Measurements from ENCODE around the gene MIER2. TPM values are rescaled to one million over a fixed set of nuclear protein-coding genes. Genes with fewer than 3 reads are reported as not detected.

Gene MIER2
- polyA plus RNA-seq, 2 donors: 13.0 to 13.9 TPM

GRCh38 chr19:336067-336614, 8.5 kb downstream of the MIER2 start:
- Histone ChIP-seq H3K27me3 (ENCODE audit: control insufficient read depth in 1 of 2, insufficient read depth in 2 of 2, low read length in 2 of 2) (no peaks in the 10 kb centered on the region), H3K9me3 (ENCODE audit: control insufficient read depth in 2 of 2, insufficient read depth in 1 of 2, low read depth in 1 of 2, low read length in 1 of 2) (no peaks in the 10 kb centered on the region), H3K36me3 (ENCODE audit: control insufficient read depth in 2 of 2, insufficient read depth in 2 of 2, low read length in 1 of 2) (peaks cover 0 to 15% of the 10 kb centered on the region in 2 donors), H3K27ac (ENCODE audit: low read depth in 2 of 2, low read length in 1 of 2) (no peak overlapping the region), H3K4me3 (ENCODE audit: low read depth in 1 of 2, low read length in 2 of 2) (no peak overlapping the region), H3K4me1 (ENCODE audit: control insufficient read depth in 2 of 2, insufficient read depth in 2 of 2, low read length in 1 of 2) (peaks cover 5 to 6% of the 10 kb centered on the region in 2 donors)
- WGBS, 2 donors: 86 to 91% methylated on average over 20 of the region's 20 CpGs

GRCh38 chr19:335486-336066, 9.0 kb downstream of the MIER2 start:
- H3K4me3 ChIP-seq (ENCODE audit: low read depth in 1 of 2, low read length in 2 of 2): no peak overlapping the region
- peaks cover 0 to 16% of the 10 kb centered on the region in 2 donors for H3K36me3 ChIP-seq (ENCODE audit: control insufficient read depth in 2 of 2, insufficient read depth in 2 of 2, low read length in 1 of 2)
- no peaks in the 10 kb centered on the region for H3K27me3 ChIP-seq (ENCODE audit: control insufficient read depth in 1 of 2, insufficient read depth in 2 of 2, low read length in 2 of 2)
- peaks cover 2 to 5% of the 10 kb centered on the region in 2 donors for H3K4me1 ChIP-seq (ENCODE audit: control insufficient read depth in 2 of 2, insufficient read depth in 2 of 2, low read length in 1 of 2)
- 93% methylated on average over 20 to 21 of the region's 21 CpGs for WGBS, 2 donors
- H3K27ac ChIP-seq (ENCODE audit: low read depth in 2 of 2, low read length in 1 of 2): no peak overlapping the region
- no peaks in the 10 kb centered on the region for H3K9me3 ChIP-seq (ENCODE audit: control insufficient read depth in 2 of 2, insufficient read depth in 1 of 2, low read depth in 1 of 2, low read length in 1 of 2)

DNA sequence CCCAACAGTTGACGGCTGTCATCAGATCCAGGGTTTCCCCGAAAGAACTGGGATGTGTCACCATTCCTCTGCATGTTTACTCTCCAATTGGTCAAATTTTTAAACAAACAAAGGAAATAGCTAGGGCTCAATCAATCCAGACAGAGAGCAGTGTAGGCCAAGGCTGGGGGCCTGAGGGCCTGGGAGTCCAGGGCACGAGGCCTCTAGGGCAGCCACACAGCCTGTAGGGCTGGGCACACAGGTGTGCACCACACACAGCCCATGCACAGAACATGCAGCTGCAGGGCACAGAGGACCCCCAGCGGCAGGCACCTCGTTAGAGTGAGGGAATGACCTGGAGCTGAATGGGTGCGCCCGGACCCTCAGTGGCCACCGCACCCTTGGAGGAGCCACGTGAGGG, 9.5 kb downstream of the MIER2 start:
- H3K36me3 ChIP-seq (ENCODE audit: control insufficient read depth in 2 of 2, insufficient read depth in 2 of 2, low read length in 1 of 2): peaks cover 0 to 18% of the 10 kb centered on the region in 2 donors
- H3K27ac ChIP-seq (ENCODE audit: low read depth in 2 of 2, low read length in 1 of 2): no peak overlapping the region
- H3K27me3 ChIP-seq (ENCODE audit: control insufficient read depth in 1 of 2, insufficient read depth in 2 of 2, low read length in 2 of 2): no peaks in the 10 kb centered on the region
- 80 to 86% methylated on average over 9 of the region's 9 CpGs for WGBS, 2 donors
- no peak overlapping the region for H3K4me3 ChIP-seq (ENCODE audit: low read depth in 1 of 2, low read length in 2 of 2)
- H3K4me1 ChIP-seq (ENCODE audit: control insufficient read depth in 2 of 2, insufficient read depth in 2 of 2, low read length in 1 of 2): peaks cover 0 to 5% of the 10 kb centered on the region in 2 donors
- no peaks in the 10 kb centered on the region for H3K9me3 ChIP-seq (ENCODE audit: control insufficient read depth in 2 of 2, insufficient read depth in 1 of 2, low read depth in 1 of 2, low read length in 1 of 2)

GRCh38 chr19:334296-335071, 10.1 kb downstream of the MIER2 start:
- Histone ChIP-seq H3K4me1 (ENCODE audit: control insufficient read depth in 2 of 2, insufficient read depth in 2 of 2, low read length in 1 of 2) (peaks cover 0 to 5% of the 10 kb centered on the region in 2 donors), H3K36me3 (ENCODE audit: control insufficient read depth in 2 of 2, insufficient read depth in 2 of 2, low read length in 1 of 2) (peaks cover 0 to 21% of the 10 kb centered on the region in 2 donors), H3K4me3 (ENCODE audit: low read depth in 1 of 2, low read length in 2 of 2) (no peak overlapping the region), H3K9me3 (ENCODE audit: control insufficient read depth in 2 of 2, insufficient read depth in 1 of 2, low read depth in 1 of 2, low read length in 1 of 2) (no peaks in the 10 kb centered on the region), H3K27ac (ENCODE audit: low read depth in 2 of 2, low read length in 1 of 2) (no peak overlapping the region), H3K27me3 (ENCODE audit: control insufficient read depth in 1 of 2, insufficient read depth in 2 of 2, low read length in 2 of 2) (no peaks in the 10 kb centered on the region)
- 92 to 94% methylated on average over 19 of the region's 19 CpGs for WGBS, 2 donors

- H3K36me3 ChIP-seq (ENCODE audit: control insufficient read depth in 2 of 2, insufficient read depth in 2 of 2, low read length in 1 of 2): peaks cover 20 to 54% of the 10 kb centered on the region in 2 donors
- H3K4me3 ChIP-seq (ENCODE audit: low read depth in 1 of 2, low read length in 2 of 2): no peak overlapping the region
- WGBS, 2 donors: 97 to 98% methylated on average over 8 of the region's 8 CpGs
- H3K4me1 ChIP-seq (ENCODE audit: control insufficient read depth in 2 of 2, insufficient read depth in 2 of 2, low read length in 1 of 2): no peaks in the 10 kb centered on the region
- no peak overlapping the region for H3K27ac ChIP-seq (ENCODE audit: low read depth in 2 of 2, low read length in 1 of 2)
- H3K27me3 ChIP-seq (ENCODE audit: control insufficient read depth in 1 of 2, insufficient read depth in 2 of 2, low read length in 2 of 2): no peaks in the 10 kb centered on the region
- H3K9me3 ChIP-seq (ENCODE audit: control insufficient read depth in 2 of 2, insufficient read depth in 1 of 2, low read depth in 1 of 2, low read length in 1 of 2): peaks cover 0 to 8% of the 10 kb centered on the region in 2 donors
Measured at GRCh38 chr19:330503-330902, 14.1 kb downstream of the MIER2 start.

- H3K27me3 ChIP-seq (ENCODE audit: control insufficient read depth in 1 of 2, insufficient read depth in 2 of 2, low read length in 2 of 2): no peaks in the 10 kb centered on the region
- H3K27ac ChIP-seq (ENCODE audit: low read depth in 2 of 2, low read length in 1 of 2): no peak overlapping the region
- peaks cover 0 to 8% of the 10 kb centered on the region in 2 donors for H3K9me3 ChIP-seq (ENCODE audit: control insufficient read depth in 2 of 2, insufficient read depth in 1 of 2, low read depth in 1 of 2, low read length in 1 of 2)
- H3K4me3 ChIP-seq (ENCODE audit: low read depth in 1 of 2, low read length in 2 of 2): no peak overlapping the region
- peaks cover 25 to 57% of the 10 kb centered on the region in 2 donors for H3K36me3 ChIP-seq (ENCODE audit: control insufficient read depth in 2 of 2, insufficient read depth in 2 of 2, low read length in 1 of 2)
- no peaks in the 10 kb centered on the region for H3K4me1 ChIP-seq (ENCODE audit: control insufficient read depth in 2 of 2, insufficient read depth in 2 of 2, low read length in 1 of 2)
- WGBS, 2 donors: 95% methylated on average over 7 of the region's 7 CpGs
Measured at GRCh38 chr19:329876-330275, 14.7 kb downstream of the MIER2 start.

GRCh38 chr19:328025-328505, 16.5 kb downstream of the MIER2 start:
- Histone ChIP-seq H3K36me3 (ENCODE audit: control insufficient read depth in 2 of 2, insufficient read depth in 2 of 2, low read length in 1 of 2) (peaks cover 25 to 53% of the 10 kb centered on the region in 2 donors), H3K9me3 (ENCODE audit: control insufficient read depth in 2 of 2, insufficient read depth in 1 of 2, low read depth in 1 of 2, low read length in 1 of 2) (peaks cover 0 to 8% of the 10 kb centered on the region in 2 donors), H3K4me3 (ENCODE audit: low read depth in 1 of 2, low read length in 2 of 2) (no peak overlapping the region), H3K4me1 (ENCODE audit: control insufficient read depth in 2 of 2, insufficient read depth in 2 of 2, low read length in 1 of 2) (no peaks in the 10 kb centered on the region), H3K27ac (ENCODE audit: low read depth in 2 of 2, low read length in 1 of 2) (no peak overlapping the region), H3K27me3 (ENCODE audit: control insufficient read depth in 1 of 2, insufficient read depth in 2 of 2, low read length in 2 of 2) (no peaks in the 10 kb centered on the region)
- WGBS, 2 donors: 83 to 95% methylated on average over 4 of the region's 4 CpGs

GRCh38 chr19:327291-328024, 17.1 kb downstream of the MIER2 start:
- Histone ChIP-seq H3K9me3 (ENCODE audit: control insufficient read depth in 2 of 2, insufficient read depth in 1 of 2, low read depth in 1 of 2, low read length in 1 of 2) (peaks cover 0 to 11% of the 10 kb centered on the region in 2 donors), H3K4me1 (ENCODE audit: control insufficient read depth in 2 of 2, insufficient read depth in 2 of 2, low read length in 1 of 2) (no peaks in the 10 kb centered on the region), H3K4me3 (ENCODE audit: low read depth in 1 of 2, low read length in 2 of 2) (no peak overlapping the region), H3K27ac (ENCODE audit: low read depth in 2 of 2, low read length in 1 of 2) (no peak overlapping the region), H3K27me3 (ENCODE audit: control insufficient read depth in 1 of 2, insufficient read depth in 2 of 2, low read length in 2 of 2) (no peaks in the 10 kb centered on the region), H3K36me3 (ENCODE audit: control insufficient read depth in 2 of 2, insufficient read depth in 2 of 2, low read length in 1 of 2) (peaks cover 25 to 58% of the 10 kb centered on the region in 2 donors)
- 96 to 98% methylated on average over 17 of the region's 17 CpGs for WGBS, 2 donors

- Histone ChIP-seq H3K27ac (ENCODE audit: low read depth in 2 of 2, low read length in 1 of 2) (no peak overlapping the region), H3K4me3 (ENCODE audit: low read depth in 1 of 2, low read length in 2 of 2) (no peak overlapping the region), H3K9me3 (ENCODE audit: control insufficient read depth in 2 of 2, insufficient read depth in 1 of 2, low read depth in 1 of 2, low read length in 1 of 2) (peaks cover 0 to 11% of the 10 kb centered on the region in 2 donors), H3K27me3 (ENCODE audit: control insufficient read depth in 1 of 2, insufficient read depth in 2 of 2, low read length in 2 of 2) (no peaks in the 10 kb centered on the region), H3K36me3 (ENCODE audit: control insufficient read depth in 2 of 2, insufficient read depth in 2 of 2, low read length in 1 of 2) (peaks cover 25 to 59% of the 10 kb centered on the region in 2 donors), H3K4me1 (ENCODE audit: control insufficient read depth in 2 of 2, insufficient read depth in 2 of 2, low read length in 1 of 2) (no peaks in the 10 kb centered on the region)
- WGBS, 2 donors: 93 to 94% methylated on average over 15 of the region's 15 CpGs
Measured at GRCh38 chr19:326871-327270, 17.7 kb downstream of the MIER2 start.
